HG02642 (cell line): ENCODE results near the gene YIPF2.
"Not testable (repeated sequence)": the region's sequence is repeated elsewhere in the genome, so short reads cannot be mapped to it uniquely, and the experiment has no call there.

Source experiments
- ATAC-seq: cut with Tn5 transposase; IDR thresholded peaks from one replicate; pipeline ENCODE4 v1.9.1; 2021; ENCODE audit warnings: mild to moderate bottlenecking; ENCODE audit not compliant: unreplicated experiment, poor library complexity

The YIPF2 gene

DNA sequence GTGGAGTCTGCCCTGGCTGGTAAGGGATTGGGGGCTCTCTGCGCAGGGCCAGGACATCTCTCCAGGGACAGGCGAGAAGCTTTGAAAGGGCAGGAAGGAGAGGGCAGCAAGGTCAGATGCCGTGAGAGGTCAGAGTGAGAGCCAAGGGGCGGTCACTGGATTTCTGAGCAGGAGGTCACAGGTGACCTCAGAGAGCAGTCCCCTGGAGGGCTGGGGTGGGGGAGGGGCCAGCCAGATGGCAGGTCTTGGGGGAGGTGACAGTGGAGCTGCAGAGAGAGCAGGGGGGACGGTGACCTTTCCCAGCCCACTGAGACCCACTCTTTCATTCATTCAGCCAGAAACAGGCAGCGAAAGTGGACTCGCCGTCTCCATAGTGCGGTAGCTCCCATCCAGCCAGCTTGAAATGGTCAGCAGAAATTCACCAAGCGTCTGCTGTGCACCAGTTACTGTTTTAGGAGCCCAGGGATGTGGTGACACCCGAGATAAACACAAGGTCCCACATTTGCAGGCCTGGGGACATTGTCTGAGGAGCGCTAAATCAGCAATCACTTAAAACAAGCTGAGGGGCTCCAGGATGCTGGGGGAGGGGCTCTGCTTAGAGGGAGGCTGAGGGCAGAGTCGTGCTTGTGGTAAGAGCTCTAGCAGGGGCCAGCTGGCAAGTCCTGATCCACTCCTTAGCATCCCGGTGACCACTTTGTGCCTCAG is 46.9 kb downstream of the YIPF2 start:
- no peak for ATAC-seq

DNA sequence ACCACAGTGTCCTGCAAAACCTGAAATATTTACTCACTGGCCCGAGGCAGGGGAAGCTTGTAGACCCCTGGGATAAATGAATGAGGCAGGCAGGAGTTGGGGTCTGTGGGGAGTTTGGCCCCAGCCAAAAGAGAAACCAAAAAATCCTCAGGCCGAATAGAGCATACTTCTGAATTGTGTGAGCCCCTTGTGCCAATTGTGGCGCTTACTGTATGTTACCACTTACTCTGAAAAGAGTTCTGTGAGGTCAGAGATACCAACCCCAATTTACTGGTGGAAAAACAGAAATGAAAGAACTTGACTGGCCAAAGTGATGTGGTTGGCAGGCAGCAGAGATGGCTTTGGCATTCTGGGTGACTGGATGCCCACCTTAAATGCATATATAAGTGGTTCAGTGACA is 50.2 kb downstream of the YIPF2 start:
- ATAC-seq, result no peak

DNA sequence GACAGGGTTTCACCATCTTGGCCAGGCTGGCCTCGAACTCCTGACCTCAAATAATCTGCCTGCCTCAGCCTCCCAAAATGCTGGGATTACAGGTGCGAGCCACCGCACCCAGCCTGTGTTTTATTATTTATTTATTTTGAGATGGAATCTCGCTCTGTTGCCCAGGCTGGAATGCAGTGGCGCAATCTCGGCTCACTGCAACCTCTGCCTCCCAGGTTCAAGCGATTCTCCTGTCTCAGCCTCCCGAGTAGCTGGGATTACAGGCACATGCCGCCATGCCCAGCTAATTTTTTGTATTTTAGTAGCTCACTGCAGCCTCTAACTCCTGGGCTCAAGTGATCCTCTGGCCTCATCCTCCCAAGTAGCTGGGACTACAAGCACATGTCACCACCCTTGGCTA is 50.8 kb downstream of the YIPF2 start:
- not testable (repeated sequence) for ATAC-seq

DNA sequence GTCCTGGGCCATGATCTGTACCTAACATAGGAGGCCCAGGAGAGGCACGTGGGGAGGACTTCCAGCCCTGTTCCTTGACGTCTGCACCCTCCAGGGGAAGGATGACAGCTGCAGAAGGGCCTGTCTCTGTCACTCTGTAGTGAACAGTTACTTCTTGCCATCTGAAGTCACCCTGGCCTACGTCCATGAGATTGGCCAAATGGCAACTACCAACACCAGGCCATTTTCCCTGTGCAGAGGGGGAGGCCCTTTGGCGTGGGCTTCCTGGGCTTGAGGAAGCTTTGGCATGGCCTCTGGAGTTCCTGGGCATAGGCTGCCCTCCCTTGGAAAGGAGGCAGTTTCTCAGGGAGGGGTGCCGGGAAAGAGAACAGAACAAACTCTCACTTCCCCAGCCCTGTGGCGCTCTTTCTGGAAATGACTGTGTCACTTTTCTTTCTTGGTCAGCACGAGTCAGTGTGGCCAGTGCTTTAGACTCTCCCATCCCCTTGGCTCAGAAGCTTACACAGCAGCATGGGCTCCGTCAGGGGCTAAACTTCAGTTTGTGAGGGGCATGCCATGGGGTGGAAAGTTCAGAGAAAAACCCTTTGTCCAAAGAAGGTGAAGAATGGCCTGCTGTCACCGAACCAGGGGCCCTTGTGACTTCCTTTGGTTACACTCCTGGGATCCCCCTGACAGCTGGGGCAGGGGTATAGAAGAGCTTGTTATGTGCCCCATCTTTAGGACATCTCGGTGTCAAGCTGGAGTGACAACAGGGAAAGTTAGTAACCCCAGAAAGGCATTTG is 51.8 kb downstream of the YIPF2 start:
- peak; percentile 50 for ATAC-seq

DNA sequence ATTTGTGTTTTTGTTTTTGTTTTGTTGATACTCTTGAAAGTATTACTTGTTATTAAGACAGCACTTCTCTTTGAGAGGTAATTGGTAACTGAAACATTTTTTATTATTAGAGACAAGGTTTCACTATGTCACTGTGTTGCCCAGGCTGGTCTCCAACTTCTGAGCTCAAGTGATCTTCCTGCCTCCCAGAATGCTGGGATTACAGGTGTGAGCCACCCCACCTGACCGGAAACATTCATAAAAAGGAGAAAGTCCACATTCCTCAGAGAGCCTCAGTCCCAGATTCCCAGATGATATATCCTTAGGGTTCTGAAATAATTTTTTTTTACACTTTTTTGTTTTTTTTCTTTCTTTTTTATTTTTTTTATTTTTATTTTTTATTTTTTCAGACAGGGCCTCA is 54.4 kb downstream of the YIPF2 start:
- no peak for ATAC-seq

DNA sequence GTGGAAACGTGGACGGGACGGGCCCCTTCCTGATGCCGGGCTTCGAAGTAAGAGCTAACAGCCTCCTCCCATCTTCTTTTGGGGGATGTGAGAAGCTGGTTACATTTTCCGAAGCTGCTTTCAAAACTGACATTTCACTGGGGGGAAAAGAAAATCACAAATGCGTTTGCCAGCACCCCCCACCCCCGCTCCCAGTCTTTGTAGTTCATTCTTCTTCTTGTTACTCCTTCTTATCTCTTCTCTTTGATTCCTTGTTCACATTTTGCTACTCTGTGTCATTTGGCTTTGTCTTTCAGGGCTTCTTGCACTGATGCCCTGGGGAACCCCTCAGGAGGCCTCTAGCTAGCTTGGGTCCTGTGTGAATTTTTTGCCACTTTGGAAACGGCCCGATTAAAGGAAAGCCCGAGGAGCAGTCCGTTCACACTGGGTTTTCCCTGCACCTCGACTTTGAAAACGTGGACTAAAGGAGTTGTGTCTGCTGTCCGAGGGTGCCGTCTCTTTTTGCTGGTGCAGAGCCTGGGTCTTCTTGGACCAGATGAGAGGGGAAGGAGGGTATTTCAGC is 55.8 kb downstream of the YIPF2 start:
- no peak for ATAC-seq
